LNCAP (cell line): ENCODE data around the gene TUBB4B.

Experiments
- CTCF ChIP-seq: fragments of 450-650 bp; IDR thresholded peaks from 2 replicates; pipeline ENCODE4 v1.5.1; 2017; ENCODE audit warnings: mild to moderate bottlenecking

Gene TUBB4B

GRCh38 chr9:137273611-137274320, 32.7 kb downstream of the TUBB4B start:
- no peak for TF ChIP-seq CTCF

- no peak for TF ChIP-seq CTCF
Measured at GRCh38 chr9:137275203-137275587, 34.1 kb downstream of the TUBB4B start.

- no peak for TF ChIP-seq CTCF
Measured at GRCh38 chr9:137275588-137276472, 34.7 kb downstream of the TUBB4B start.

GRCh38 chr9:137276473-137277328, 35.6 kb downstream of the TUBB4B start:
- TF ChIP-seq CTCF: no peak

- no peak for TF ChIP-seq CTCF
Measured at GRCh38 chr9:137277329-137278041, 36.4 kb downstream of the TUBB4B start, which contains the start of gene TOR4A. Gene TOR4A (plus strand): TSS chr9:137277726. CDS start chr9:137278690, 964 bp downstream.

GRCh38 chr9:137278061-137278701, 37.1 kb downstream of the TUBB4B start:
- no peak for TF ChIP-seq CTCF
